Epidermal melanocyte (primary cell): ENCODE results near the gene AFG3L2.

Source experiments
- DNase-seq: peaks from one replicate; pipeline ENCODE4 v3.0.0; 2011; ENCODE audit warnings: low spot score; ENCODE audit not compliant: insufficient read length

The AFG3L2 gene

DNA sequence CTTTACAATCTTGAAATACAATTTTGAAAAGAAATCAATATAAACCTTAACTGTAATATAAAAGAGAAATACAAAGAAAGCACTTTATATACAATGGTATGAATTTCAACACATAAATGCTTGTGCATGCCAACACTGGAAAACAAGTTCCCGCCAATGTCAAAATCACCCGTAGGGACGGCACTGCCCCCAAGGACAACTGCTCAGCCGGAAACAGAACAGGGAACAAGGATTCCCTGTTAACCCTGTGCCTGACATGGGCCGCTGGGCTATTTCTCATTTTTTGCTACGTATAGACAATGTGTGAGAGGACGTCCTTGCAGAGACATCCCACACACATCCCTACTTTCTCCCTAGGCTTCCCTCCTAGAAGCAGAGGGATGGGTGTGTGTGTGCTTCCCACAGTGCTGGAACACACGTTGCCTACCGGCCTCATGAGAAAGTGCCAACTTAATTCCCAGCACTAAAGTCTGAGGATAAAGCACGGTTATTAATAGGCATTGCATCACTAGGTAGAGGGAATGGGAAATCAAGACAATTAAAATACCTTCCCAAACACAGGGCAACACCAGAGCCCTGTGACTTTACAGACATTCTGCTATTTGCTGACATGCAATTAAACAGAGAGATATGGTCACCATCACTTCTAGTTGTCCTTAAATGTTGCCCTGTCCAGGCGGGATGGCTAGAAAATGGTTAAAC is 14.4 kb downstream of the AFG3L2 start:
- DNase-seq: no peak

DNA sequence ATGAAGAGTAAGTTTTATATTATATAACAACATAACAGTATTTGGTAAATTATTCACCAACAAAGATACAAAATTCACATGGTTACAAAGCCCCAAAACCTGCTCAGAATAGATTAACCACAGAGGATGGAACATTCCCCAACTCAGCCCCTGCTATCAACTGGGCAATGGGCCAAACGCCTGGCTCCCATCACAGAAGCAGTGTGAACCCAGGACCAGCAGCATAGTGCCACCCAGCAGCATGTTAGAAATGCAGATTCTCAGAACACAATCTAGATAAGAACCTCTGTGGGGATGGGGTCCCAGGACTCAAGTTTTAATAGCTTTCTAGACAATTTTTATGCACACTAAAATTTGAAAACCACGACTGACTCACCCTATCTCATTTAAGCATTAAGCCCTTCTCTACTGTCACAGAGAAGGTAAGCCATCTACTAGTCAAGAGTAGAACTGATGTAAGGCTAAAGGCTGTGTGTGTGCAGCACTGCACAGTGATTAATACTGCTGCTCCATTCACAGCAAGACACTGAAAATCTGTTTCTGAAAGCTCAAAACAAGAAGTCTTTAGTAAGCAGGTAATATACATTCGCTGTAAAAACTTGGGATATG is 15.2 kb downstream of the AFG3L2 start:
- no peak for DNase-seq

- DNase-seq: no peak
Observed at GRCh38 chr18:12359515-12359927, 17.5 kb downstream of the AFG3L2 start.

DNA sequence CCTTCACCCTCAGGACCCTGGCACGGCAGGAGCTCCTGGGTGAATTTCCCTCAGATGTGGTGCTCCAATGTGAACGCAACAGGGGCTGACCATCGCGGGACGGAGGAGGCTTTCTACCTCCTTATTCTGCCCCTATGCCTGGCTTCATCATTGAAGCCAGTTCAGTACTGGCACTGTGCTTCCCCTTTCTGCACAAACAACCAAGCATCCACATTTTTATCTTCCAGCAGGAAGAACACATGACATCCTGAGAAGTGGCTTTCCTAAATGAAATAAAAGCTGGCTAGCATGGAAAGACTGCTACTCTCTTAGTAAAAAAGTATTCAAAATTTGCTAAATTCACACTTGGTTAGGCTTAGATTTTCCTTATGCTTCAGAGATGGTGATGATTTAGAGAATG is 24.8 kb downstream of the AFG3L2 start:
- DNase-seq: no peak

GRCh38 chr18:12347895-12348294 is 29.1 kb downstream of the AFG3L2 start:
- no peak for DNase-seq

GRCh38 chr18:12346240-12346565 is 30.8 kb downstream of the AFG3L2 start:
- DNase-seq: no peak

DNA sequence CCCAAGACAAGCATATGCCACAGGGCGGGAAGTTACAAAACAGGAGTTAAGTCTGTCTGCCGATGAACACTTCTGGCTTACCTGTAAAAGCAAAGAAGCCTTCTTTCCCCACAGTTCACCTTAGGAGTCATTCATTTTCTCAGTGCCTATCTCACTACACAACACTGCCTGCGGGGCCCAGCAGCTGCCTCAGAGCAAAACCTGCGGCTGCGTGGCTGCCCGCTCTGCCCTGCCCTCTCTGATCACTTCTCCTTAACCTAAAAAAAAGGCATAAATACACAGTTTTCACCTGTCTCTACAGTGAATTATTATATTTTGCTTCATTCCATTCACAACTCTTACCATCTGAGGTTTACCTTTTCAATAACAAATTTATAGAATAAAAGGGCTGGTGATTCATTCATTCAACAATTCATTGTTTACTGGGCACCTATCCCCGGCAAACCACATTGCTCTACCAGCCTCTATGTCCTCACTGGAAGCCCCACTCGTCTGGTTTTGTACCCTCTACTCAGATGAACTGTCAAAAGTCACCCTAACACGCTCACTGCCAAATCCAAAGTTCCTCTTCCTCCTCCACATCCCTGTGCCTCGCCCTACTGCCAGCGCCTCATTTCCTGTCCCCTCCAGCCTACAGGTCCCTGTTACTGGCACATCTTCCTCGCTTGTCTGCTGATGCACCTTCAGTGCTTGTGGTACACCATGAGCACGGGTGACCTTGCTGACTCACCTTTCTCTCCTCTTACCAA is 31.4 kb downstream of the AFG3L2 start:
- no peak for DNase-seq

GRCh38 chr18:12342661-12343060 is 34.4 kb downstream of the AFG3L2 start:
- no peak for DNase-seq

GRCh38 chr18:12340945-12341660 is 35.9 kb downstream of the AFG3L2 start:
- DNase-seq: no peak

- DNase-seq: no peak
Observed at GRCh38 chr18:12338382-12338781, 38.6 kb downstream of the AFG3L2 start.

DNA sequence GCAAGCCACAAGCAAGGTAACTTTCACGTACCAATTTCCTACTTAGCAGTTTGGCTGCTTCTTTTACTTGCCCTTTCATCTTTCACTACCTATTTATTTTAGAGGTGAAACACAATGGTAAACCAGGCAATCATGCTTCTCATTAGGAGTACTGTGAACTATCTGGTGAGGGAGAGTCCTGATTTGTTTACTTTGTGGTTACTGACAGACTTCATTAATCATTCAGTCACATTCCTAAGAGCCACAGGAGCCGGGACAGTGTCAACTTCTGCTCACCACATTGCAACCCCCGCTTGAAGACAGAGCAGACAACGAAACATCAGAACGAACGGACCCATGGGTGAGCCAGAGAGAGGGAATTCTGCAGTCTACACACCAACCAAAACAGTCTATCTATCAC is 40.1 kb downstream of the AFG3L2 start:
- DNase-seq: no peak

- no peak for DNase-seq
Observed at GRCh38 chr18:12336171-12336613, 40.8 kb downstream of the AFG3L2 start.

DNA sequence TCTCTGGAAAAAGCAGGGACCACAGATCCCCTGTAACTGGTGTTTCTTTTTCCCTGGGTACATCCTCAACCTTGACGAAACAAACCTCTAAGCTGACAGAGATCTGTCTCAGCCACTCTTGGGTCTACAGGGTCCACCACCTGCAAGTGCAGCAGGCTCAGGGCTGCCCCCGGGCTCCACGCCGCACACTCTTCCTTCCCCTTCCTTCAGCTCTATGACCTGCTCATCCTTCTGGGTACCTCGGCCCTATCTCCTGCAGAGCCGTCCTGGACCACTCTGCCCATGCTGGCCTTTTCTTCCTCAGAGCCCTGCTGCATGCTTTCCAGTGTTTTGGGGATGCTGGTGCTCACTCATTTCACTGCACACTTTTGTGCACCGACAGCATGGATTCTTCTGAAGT is 41.5 kb downstream of the AFG3L2 start:
- DNase-seq: no peak

DNA sequence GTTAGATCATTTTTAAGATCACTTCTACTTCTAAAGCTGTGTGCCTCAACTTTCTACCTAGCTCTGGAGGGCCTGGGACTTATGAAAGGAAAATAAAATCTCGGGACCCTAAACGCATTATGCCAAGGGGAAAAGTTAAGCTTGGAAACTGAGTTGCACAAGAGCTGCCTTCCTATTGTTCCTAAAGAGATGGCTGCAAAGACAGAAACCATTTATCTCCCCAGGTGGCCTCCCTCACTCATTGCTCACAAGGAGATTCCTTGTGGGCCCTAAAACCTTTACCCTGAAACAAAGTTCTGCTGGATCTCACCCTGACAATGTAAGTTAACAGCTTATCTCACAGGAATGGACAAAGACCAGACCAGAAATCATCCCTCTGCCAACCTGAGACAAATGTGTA is 42.2 kb downstream of the AFG3L2 start:
- DNase-seq: no peak

DNA sequence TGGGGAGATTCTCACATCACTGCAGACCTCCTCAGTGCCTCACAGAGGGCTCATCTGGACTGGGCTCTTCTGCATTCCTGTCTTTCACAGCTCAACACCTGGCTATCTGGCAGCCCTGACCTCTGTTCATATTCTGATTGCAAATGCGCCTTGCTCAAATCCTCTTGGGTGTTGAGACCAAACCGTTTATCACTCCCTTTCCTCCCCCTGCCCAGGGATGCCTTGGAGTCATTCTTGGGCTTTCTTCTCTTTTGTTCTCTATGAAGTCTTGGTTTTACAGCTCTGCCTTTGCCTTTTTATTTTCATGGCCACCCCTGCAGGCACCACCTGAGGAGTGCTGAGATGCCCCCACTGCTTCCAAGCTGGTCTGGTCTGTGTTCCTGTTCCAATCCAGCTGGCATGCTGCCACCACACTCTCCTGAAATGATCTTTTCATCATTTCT is 42.6 kb downstream of the AFG3L2 start:
- DNase-seq: no peak

DNA sequence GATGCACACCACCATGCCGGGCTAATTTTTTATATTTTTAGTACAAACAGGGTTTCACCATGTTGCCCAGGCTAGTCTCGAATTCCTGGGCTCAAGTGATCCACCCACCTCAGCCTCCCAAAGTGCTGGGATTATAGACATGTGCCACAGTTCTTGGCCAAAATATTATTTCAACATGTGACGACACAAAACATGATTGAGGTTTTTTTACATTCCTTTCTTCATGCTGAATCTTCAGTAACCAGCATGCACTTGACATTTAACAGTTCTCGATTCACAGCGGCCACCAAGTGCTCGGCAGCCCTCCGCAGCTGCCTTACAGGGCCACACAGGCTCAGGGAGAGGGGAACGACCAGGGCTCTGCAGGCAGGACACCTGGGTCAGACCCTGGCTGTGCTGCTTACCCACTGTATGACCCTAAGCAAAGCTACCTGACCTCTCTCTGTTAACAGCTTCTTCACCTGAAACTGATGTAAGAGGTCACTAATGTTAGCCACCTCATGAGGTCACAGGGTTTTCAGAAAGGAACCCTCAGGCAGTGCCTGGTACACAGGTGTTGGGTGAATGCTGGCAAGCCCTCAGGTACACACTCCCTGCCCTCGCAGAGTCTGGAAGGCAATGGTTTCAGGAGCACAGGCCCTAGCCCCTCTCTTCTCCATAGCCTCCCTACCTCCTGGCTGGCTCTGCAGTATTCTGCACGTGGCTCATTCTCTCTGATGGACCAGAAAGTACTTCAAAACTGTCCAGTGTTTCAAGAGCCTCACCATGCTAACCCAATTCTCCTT is 43.3 kb downstream of the AFG3L2 start:
- no peak for DNase-seq

- DNase-seq: no peak
Observed at GRCh38 chr18:12330766-12331165, 46.3 kb downstream of the AFG3L2 start.

DNA sequence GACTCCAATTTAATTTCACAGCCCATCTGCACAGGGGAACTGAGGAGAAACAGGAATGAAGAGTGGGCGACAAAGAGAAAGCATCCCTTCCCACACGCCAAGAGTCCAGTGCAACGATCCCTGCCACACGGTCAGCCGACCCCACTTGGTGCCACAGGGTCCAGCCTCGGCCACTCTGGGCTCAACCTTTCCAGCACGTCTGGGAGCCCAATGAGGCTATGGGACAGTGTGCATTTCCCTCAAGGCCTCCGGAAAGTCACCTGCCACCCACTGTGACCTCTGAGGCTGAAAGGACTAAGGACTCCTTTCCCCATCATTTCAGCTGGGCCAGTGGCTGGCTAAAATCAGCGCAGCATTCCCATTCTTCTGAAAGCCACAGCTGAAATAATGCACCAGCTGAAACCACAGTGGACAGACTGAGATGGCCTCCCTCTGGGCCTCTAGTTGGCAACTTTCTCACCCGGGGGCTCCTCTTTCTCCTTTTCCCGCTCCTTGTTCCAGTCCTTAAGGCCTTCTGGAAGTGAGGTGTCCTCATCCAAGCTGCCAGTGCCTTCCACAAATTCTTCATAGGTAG is 47.8 kb downstream of the AFG3L2 start:
- DNase-seq: no peak

GRCh38 chr18:12328179-12328823 is 48.7 kb downstream of the AFG3L2 start:
- DNase-seq: no peak

DNA sequence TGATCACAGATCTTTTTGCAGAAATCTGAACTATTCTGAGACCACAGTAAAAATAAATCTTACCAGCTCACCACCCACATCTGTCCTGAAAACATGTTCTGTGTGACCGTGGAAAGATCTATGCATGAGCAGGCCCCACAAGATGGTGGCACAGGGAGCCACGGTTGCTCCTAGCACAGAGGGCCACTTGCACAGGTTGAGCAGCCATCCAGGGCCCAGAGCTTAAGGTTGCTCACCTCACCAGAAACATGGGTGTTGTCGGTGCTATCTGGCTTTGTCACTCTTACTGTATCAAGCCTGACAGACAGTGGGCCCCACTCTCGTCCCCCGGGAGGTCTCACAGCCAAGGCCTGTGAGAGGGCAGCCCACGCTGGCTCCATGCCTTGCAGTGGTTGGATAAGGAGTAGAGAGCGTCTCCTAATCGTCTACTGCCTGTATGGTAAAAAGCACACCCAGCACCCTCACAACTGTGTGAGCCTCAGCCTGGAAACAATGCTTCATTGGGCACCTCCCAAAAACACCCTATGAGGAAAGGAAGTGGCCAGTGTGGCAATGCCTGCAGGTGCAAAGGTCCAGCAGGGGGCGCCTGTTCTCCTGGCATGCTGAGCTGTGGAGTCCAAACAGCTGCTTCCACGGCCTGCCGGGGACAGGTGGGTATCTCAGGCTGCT is 49.4 kb downstream of the AFG3L2 start:
- DNase-seq: peak; percentile 64
